ENCODE data around the gene TRPM3.
"Not testable (repeated sequence)": the region's sequence is repeated elsewhere in the genome, so short reads cannot be mapped to it uniquely, and the experiment has no call there.

The TRPM3 gene

GRCh38 chr9:70811638-70812037 is 309.8 kb downstream of the TRPM3 start:
- DNase-seq: no peak

DNA sequence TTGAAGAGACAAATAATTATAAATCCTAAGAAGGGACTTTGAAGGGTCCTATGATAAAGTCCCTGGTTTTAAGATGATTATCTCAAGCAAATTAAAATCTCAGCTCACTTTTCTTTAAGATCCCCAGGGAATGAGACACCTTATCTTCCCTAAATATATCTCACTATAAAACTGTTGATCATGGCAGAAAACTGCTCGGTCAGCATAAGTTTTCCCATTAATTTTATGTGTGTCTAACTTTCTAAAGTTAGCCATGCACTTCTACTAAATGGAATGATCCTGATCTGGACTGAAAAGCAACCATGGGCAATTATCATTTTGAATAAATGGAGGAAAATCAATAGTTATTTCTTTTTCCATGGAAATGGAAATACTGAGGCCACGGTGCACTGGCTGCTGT is 314.5 kb downstream of the TRPM3 start:
- DNase-seq: no peak

- DNase-seq: no peak
Measured at GRCh38 chr9:70805949-70806348, 315.5 kb downstream of the TRPM3 start.

- DNase-seq: no peak
Measured at GRCh38 chr9:70802758-70803436, 318.5 kb downstream of the TRPM3 start.

GRCh38 chr9:70802206-70802605 is 319.2 kb downstream of the TRPM3 start:
- no peak for DNase-seq

- DNase-seq: no peak
Measured at GRCh38 chr9:70801181-70801829, 320.1 kb downstream of the TRPM3 start.

DNA sequence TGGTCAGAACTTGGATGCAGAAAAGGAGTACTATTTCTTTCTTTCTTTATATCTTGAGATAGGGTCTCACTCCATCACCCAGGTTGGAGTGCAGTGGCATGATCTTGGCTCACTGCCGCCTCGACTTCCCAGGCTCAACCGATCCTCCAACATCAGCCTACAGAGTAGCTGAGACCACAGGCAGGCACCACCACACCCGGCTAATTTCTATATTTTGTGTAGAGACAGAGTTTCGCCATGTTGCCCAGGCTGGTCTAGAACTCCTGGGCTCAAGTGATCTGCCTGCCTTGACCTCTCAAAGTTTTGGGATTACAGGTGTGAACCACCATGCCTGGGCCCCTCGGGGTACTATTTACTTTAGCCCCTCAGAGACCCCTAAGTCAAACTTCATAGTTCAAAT is 323.4 kb downstream of the TRPM3 start:
- no peak for DNase-seq

GRCh38 chr9:70795841-70796240 is 325.6 kb downstream of the TRPM3 start:
- no peak for DNase-seq

- DNase-seq: no peak
Measured at GRCh38 chr9:70792796-70793195, 328.6 kb downstream of the TRPM3 start.

- DNase-seq: no peak
Measured at GRCh38 chr9:70791936-70792335, 329.5 kb downstream of the TRPM3 start.

DNA sequence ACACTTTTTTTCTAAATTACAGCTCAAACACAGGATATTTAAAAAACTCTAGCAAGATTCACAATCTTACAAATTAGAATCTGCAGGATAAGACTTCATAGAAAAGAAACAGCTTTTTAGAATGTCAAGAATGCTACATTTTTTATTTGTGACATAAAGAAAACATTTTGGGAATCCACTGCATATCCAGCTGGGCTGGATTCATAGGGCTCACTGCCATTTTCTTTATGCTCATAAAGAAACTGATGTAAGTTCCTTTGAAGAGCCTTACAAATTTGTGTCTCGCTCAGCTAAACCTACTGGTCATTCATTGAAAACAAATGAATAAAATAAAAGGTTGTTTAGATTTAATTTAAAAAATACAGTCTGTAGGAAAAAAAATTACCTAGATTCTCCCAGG is 332.3 kb downstream of the TRPM3 start:
- DNase-seq: no peak

GRCh38 chr9:70784456-70784855 is 337.0 kb downstream of the TRPM3 start:
- no peak for DNase-seq

DNA sequence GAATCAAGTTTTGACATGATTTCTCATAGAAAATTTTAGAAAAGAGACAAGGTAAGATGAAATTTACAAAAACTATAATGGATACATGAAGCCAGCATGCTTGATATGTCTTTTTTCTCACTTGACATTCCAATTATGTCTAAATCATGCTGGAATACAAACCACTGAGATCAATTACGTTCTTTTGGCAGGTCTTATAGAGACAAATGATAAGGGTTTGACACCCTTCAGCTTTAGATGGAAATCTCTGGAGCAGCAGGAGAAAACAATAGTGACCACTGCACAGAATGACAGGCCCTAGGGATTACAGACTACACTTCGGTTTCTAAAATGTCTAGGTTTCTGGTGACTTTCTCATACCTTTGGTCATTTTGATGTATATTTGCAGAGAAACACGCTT is 342.9 kb downstream of the TRPM3 start:
- DNase-seq: no peak

- DNase-seq: no peak
Measured at GRCh38 chr9:70773579-70773978, 347.8 kb downstream of the TRPM3 start.

DNA sequence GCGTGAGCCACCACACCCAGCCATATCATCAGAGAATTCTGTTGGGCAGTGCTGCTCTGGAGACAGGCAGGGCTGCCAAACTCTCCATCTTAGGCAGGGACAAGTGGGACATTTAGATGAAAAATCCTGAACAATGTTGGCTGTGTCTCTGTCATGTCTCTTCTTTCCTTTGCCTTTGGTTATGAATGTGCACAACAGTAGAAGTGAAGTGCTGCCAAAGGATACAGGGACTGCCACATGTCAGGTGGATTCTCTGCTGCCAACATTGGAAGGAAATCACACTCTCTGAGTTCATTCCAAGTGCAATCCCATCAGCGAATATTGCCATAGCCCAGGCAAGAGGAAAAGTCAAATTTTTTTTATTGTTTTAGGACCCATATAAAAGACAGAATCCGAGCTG is 348.8 kb downstream of the TRPM3 start:
- no peak for DNase-seq

- no peak for DNase-seq
Measured at GRCh38 chr9:70765946-70766345, 355.5 kb downstream of the TRPM3 start.

DNA sequence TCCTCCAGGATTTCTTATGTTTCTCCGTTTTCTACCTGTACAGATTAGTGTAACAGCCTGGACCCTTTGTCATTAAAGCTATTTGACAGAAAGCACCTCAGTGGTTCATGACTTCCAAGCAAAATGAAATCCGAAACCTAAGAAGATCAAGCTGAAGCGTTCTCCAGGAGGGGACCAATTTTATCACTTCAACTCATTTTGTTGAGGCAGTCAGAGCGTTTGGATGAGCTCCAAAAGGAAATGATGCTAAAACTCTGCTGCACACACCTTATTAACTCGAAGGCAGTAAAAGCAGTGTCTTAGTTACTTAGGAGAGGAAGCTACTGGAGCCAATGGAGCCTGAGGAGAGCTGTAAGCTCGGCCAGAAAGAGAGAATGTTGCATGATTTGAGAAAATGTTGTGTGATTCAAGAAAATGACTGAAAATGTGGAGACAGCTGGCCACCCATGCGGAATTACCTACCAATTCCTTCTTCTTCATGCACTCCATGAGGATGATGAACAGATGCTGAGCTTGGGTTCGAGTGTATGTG is 360.2 kb downstream of the TRPM3 start:
- DNase-seq: no peak

- DNase-seq: no peak
Measured at GRCh38 chr9:70760228-70760627, 361.2 kb downstream of the TRPM3 start.

GRCh38 chr9:70753311-70753710 is 368.1 kb downstream of the TRPM3 start:
- no peak for DNase-seq

- no peak for DNase-seq
Measured at GRCh38 chr9:70749066-70749465, 372.4 kb downstream of the TRPM3 start.

- DNase-seq: no peak
Measured at GRCh38 chr9:70747261-70747718, 374.1 kb downstream of the TRPM3 start.

DNA sequence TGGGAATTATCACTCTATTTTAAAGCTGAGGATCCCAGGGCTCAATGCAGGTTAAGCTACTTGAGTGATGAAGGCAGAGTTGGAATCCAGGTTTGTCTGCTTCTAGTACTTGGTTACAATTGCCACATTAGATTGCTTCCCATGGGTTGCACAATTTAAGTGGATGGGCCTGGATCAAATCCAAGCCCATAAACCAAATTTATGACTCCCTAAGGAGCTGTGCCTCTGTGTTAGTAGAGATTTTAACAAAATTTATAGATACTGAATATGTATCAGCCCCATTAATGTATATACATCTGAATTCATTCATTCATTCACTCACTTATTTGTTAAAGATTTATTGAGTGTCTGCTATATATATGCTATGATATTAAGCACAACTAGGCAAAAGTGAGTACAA is 374.7 kb downstream of the TRPM3 start:
- no peak for DNase-seq

- DNase-seq: no peak
Measured at GRCh38 chr9:70746316-70746715, 375.1 kb downstream of the TRPM3 start.

- not testable (repeated sequence) for DNase-seq
Measured at GRCh38 chr9:70724794-70725193, 396.6 kb downstream of the TRPM3 start.

GRCh38 chr9:70724025-70724424 is 397.4 kb downstream of the TRPM3 start:
- DNase-seq: not testable (repeated sequence)

Data from SHP77 treated with DMSO at 0.1 percent for 48 hours (cell line).